ENCODE data around the gene COL28A1.

- TF ChIP-seq CTCF (optimal IDR thresholded peaks at IDR 0.05 in 1 of 3, IDR thresholded peaks at IDR 0.05 in 1 of 3, conservative IDR thresholded peaks at IDR 0.05 in 1 of 3; ENCODE audit: extremely low read depth in 1 of 3, insufficient read depth in 2 of 3, low read length in 3 of 3) (no peak), EZH2 (IDR thresholded peaks at IDR 0.05; ENCODE audit: low read length) (no peak)
Measured at GRCh38 chr7:7315851-7316250, 219.8 kb downstream of the COL28A1 start.
